Vagina (tissue), 2 donors: Measurements from ENCODE around the gene ADGRL3.

Source experiments
- CTCF ChIP-seq, 3 experiments: fragments of 450-650 bp in 2 of 3; fragments of 200-600 bp in 1 of 3; sonication (generic) in 1 of 3; IDR thresholded peaks; one replicate each; pipeline ENCODE4 v1.5.1; 2017 to 2019; ENCODE audit warnings: antibody characterized with exemption in 3 of 3, mild to moderate bottlenecking in 2 of 3, moderate library complexity in 2 of 3
- POLR2A ChIP-seq, 2 donors: fragments of 450-650 bp; IDR thresholded peaks; one replicate each; pipeline ENCODE4 v1.6.1; 2017; ENCODE audit warnings: antibody characterized with exemption in 2 of 2, mild to moderate bottlenecking in 2 of 2, moderate library complexity in 2 of 2

- no peak for TF ChIP-seq CTCF (IDR thresholded peaks at IDR 0.05)
- no peak for TF ChIP-seq POLR2A (IDR thresholded peaks at IDR 0.05)
Observed at GRCh38 chr4:61559396-61559795, 359.3 kb downstream of the ADGRL3 start.
